Vagina (tissue), 2 donors: ENCODE results near the gene MRPL39. TPM values are rescaled to one million over a fixed set of nuclear protein-coding genes. Genes with fewer than 3 reads are reported as not detected.

ENCODE experiments used
- DNase-seq, 2 donors: peaks; one replicate each; pipeline ENCODE4 v3.0.0-alpha.2; 2017; ENCODE audit errors: extremely low spot score in 2 of 2
- H3K27ac ChIP-seq: fragments of 200-600 bp; sonication (generic); one replicate; pipeline ENCODE4 v1.5.1; 2019
- H3K27me3 ChIP-seq: fragments of 200-600 bp; sonication (generic); one replicate; pipeline ENCODE4 v1.5.1; 2019
- H3K36me3 ChIP-seq, 2 donors: fragments of 200-600 bp; sonication (generic); one replicate each; pipeline ENCODE4 v1.5.1; 2017 to 2019
- H3K4me1 ChIP-seq: fragments of 200-600 bp; sonication (generic); one replicate; pipeline ENCODE4 v1.5.1; 2019
- H3K4me3 ChIP-seq, 2 donors: fragments of 200-600 bp; sonication (generic); 1 replicate in 1 of 2; 2 replicates in 1 of 2; pipeline ENCODE4 v1.5.1; 2016 to 2019
- H3K9me3 ChIP-seq: fragments of 200-600 bp; sonication (generic); one replicate; pipeline ENCODE4 v1.5.1; 2019
- CTCF ChIP-seq, 3 experiments: fragments of 450-650 bp in 2 of 3; fragments of 200-600 bp in 1 of 3; sonication (generic) in 1 of 3; IDR thresholded peaks; one replicate each; pipeline ENCODE4 v1.5.1; 2017 to 2019; ENCODE audit warnings: antibody characterized with exemption in 3 of 3, mild to moderate bottlenecking in 2 of 3, moderate library complexity in 2 of 3
- POLR2A ChIP-seq, 2 donors: fragments of 450-650 bp; IDR thresholded peaks; one replicate each; pipeline ENCODE4 v1.6.1; 2017; ENCODE audit warnings: antibody characterized with exemption in 2 of 2, mild to moderate bottlenecking in 2 of 2, moderate library complexity in 2 of 2
- POLR2AphosphoS5 ChIP-seq, 2 donors: sonication (generic); formaldehyde crosslinking; IDR thresholded peaks; one replicate each; pipeline ENCODE4 v1.9.0; 2017; ENCODE audit warnings: antibody characterized with exemption in 2 of 2, mild to moderate bottlenecking in 2 of 2, low read depth in 1 of 2; ENCODE audit not compliant: insufficient read depth in 1 of 2
- intact Hi-C: fragments of 100-400 bp; cut with DNase I; formaldehyde crosslinking; loops from one replicate; pipeline ENCODE4 v1.15.1; 2023
- total RNA-seq: library from RNA; depleted of rRNA; stranded (reverse); fragments of >200 nt; gene quantifications from one replicate; pipeline ENCODE4 v1.2.3, GENCODE V29; 2016

The MRPL39 gene
- total RNA-seq: 8.8 TPM

DNA sequence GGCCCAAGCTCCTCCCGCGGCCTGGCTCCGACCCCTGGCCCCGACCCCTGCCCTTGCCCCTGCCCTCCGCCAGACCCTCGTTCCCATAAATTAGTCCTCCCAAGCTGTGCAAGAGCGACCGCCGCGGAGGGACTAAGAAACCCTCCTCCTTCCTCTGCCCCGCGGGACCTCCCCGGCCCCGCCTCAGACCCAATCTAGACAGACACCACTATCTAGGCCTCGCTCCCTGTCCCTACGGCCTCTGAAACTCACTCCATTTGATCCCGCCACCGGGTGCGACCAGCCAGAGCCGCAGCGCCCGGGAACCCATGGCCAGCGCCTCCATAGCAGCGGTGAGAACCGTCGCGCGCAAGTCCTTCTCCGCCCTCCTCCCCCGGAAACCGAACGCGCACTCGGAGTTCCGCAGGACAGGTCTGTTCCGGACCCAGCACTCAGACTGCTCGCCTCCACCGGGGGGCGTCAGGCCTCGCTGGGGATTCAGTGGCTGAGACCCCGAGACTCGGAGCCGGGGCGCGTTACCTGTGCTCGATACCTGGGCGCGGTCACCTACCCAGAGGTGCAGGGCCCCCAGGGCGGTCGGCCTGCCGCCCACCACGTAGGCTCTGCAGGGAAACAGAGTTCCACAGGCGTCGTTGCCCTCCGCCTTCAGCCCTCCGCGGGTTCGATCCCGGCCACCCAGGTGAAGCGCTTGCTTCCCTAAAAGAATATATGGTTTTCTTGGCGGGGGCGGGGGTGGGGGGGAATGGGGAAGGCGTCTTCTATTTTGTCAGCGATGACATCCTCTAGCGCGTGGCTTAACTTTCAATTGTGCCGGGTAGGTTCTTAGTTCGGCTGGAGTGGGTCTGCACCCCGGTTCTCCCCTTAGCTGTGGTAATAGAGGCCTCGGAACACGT lies at the start of gene MRPL39:
Gene MRPL39, minus strand, starts transcription at position 331 of the 893 bp plus-strand sequence. Its CDS starts 6 bp downstream, at position 325.
- TF ChIP-seq POLR2A (IDR thresholded peaks at IDR 0.05) (no peak), POLR2AphosphoS5 (IDR thresholded peaks at IDR 0.05; ENCODE audit: insufficient read depth in 1 of 2, low read depth in 1 of 2) (peak; percentile 64 to 70), CTCF (IDR thresholded peaks at IDR 0.05) (peak; percentile 19 to 37 (median 22))
- Histone ChIP-seq H3K27ac (peak within 1 kb of the TSS; percentile 87), H3K4me1 (peaks cover 29% of the 10 kb centered on the region), H3K4me3 (peak within 1 kb of the TSS; percentile 57 to 95), H3K9me3 (no peaks in the 10 kb centered on the region), H3K36me3 (peaks cover 0 to 9% of the 10 kb centered on the region in 2 donors), H3K27me3 (no peaks in the 10 kb centered on the region)
- intact Hi-C loops: loop anchor here (2.0 kb wide), 1 partner anchor 101 kb away; no protein-coding TSS in a partner anchor
- DNase-seq: no peak

GRCh38 chr21:25656412-25656811 lies 49.1 kb upstream of the MRPL39 start:
- Histone ChIP-seq H3K27me3 (no peaks in the 10 kb centered on the region), H3K27ac (no peak overlapping the region), H3K36me3 (no peaks in the 10 kb centered on the region), H3K9me3 (no peaks in the 10 kb centered on the region), H3K4me3 (no peak overlapping the region), H3K4me1 (no peaks in the 10 kb centered on the region)
- intact Hi-C loops: no loop called here
- TF ChIP-seq CTCF (IDR thresholded peaks at IDR 0.05) (no peak), POLR2AphosphoS5 (IDR thresholded peaks at IDR 0.05; ENCODE audit: insufficient read depth in 1 of 2, low read depth in 1 of 2) (no peak), POLR2A (IDR thresholded peaks at IDR 0.05) (no peak)
- no peak for DNase-seq

GRCh38 chr21:25649146-25649545 lies 41.9 kb upstream of the MRPL39 start:
- Histone ChIP-seq H3K27ac (no peak overlapping the region), H3K36me3 (no peaks in the 10 kb centered on the region), H3K4me1 (peaks cover 8% of the 10 kb centered on the region), H3K27me3 (no peaks in the 10 kb centered on the region), H3K4me3 (no peak overlapping the region), H3K9me3 (no peaks in the 10 kb centered on the region)
- intact Hi-C loops: no loop called here
- TF ChIP-seq POLR2A (IDR thresholded peaks at IDR 0.05) (no peak), CTCF (IDR thresholded peaks at IDR 0.05) (no peak), POLR2AphosphoS5 (IDR thresholded peaks at IDR 0.05; ENCODE audit: insufficient read depth in 1 of 2, low read depth in 1 of 2) (no peak)
- DNase-seq: no peak

DNA sequence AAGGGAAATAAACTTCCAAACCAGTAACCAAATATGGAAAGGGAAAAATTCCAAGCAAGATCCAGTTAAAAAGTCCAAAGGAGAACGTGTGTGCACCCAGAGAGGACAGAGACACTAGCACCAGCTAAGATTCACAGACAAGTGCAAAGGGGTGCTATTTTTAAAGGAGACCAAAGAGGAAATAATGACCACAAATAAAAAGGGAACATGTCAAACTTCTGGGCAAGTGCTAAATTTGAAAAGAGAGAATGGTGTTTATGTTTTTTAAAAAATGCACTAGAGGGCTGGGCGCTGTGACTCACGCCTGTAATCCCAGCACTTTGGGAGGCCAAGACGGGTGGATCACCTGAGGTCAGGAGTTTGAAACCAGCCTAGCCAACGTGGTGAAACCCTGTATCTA lies 40.4 kb upstream of the MRPL39 start:
- H3K9me3 ChIP-seq: no peaks in the 10 kb centered on the region
- H3K36me3 ChIP-seq: no peaks in the 10 kb centered on the region
- no peak overlapping the region for H3K4me3 ChIP-seq
- TF ChIP-seq POLR2AphosphoS5 (IDR thresholded peaks at IDR 0.05; ENCODE audit: insufficient read depth in 1 of 2, low read depth in 1 of 2) (no peak), POLR2A (IDR thresholded peaks at IDR 0.05) (no peak), CTCF (IDR thresholded peaks at IDR 0.05) (no peak)
- peaks cover 8% of the 10 kb centered on the region for H3K4me1 ChIP-seq
- no peaks in the 10 kb centered on the region for H3K27me3 ChIP-seq
- no peak for DNase-seq
- intact Hi-C loops: no loop called here
- H3K27ac ChIP-seq: no peak overlapping the region

- Histone ChIP-seq H3K4me1 (peaks cover 8% of the 10 kb centered on the region), H3K27me3 (no peaks in the 10 kb centered on the region), H3K4me3 (no peak overlapping the region), H3K9me3 (no peaks in the 10 kb centered on the region), H3K36me3 (no peaks in the 10 kb centered on the region), H3K27ac (no peak overlapping the region)
- TF ChIP-seq CTCF (IDR thresholded peaks at IDR 0.05) (no peak), POLR2AphosphoS5 (IDR thresholded peaks at IDR 0.05; ENCODE audit: insufficient read depth in 1 of 2, low read depth in 1 of 2) (no peak), POLR2A (IDR thresholded peaks at IDR 0.05) (no peak)
- no peak for DNase-seq
- intact Hi-C loops: no loop called here
Observed at GRCh38 chr21:25646474-25646873, 39.2 kb upstream of the MRPL39 start.
